AG10803 (cell line): Measurements from ENCODE around the gene NCKIPSD.

Experiments
- DNase-seq: peaks from one replicate; pipeline ENCODE4 v3.0.0; 2010; ENCODE audit warnings: low read depth
- H3K4me3 ChIP-seq: 2 replicates; pipeline ENCODE4 v1.5.1; 2011; ENCODE audit warnings: mild to moderate bottlenecking, low read length, control low read depth
- TF ChIP-seq, protein P1 (sequence below): conservative IDR thresholded peaks from 2 replicates; pipeline ENCODE4 v1.5.1; 2011; ENCODE audit warnings: mild to moderate bottlenecking, low read length, control low read depth, inconsistent platforms

The NCKIPSD gene

DNA sequence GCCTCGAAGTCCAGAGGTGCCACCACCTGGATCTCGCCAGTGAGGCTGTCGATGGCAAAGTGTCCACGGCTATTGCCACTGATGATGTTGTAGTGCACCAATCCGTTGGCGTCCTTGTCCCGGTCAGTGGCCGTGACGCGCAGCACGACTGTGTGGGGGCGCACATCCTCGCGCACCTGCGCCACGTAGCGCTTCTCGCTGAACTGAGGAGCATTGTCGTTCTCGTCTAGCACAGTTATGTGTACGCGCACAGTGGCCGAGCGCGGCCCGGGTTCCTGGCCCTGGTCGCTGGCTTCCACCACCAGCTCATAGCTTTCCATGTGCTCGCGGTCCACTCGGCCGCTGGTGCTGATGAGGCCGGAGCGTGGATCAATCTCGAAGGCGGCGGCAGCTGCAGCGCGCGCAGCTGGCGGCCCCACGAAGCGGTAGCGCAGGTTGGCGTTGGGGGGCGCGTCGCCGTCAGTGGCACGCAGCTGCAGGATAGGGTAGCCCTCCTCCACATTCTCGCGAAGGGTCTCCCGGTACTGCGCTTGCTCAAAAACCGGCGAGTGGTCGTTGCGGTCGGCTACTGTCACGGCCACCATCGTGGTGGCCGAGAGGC is 24.8 kb downstream of the NCKIPSD start:
- no peak overlapping the region for H3K4me3 ChIP-seq
- no peak for DNase-seq
- TF ChIP-seq, protein P1, sequence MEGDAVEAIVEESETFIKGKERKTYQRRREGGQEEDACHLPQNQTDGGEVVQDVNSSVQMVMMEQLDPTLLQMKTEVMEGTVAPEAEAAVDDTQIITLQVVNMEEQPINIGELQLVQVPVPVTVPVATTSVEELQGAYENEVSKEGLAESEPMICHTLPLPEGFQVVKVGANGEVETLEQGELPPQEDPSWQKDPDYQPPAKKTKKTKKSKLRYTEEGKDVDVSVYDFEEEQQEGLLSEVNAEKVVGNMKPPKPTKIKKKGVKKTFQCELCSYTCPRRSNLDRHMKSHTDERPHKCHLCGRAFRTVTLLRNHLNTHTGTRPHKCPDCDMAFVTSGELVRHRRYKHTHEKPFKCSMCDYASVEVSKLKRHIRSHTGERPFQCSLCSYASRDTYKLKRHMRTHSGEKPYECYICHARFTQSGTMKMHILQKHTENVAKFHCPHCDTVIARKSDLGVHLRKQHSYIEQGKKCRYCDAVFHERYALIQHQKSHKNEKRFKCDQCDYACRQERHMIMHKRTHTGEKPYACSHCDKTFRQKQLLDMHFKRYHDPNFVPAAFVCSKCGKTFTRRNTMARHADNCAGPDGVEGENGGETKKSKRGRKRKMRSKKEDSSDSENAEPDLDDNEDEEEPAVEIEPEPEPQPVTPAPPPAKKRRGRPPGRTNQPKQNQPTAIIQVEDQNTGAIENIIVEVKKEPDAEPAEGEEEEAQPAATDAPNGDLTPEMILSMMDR: no peak

DNA sequence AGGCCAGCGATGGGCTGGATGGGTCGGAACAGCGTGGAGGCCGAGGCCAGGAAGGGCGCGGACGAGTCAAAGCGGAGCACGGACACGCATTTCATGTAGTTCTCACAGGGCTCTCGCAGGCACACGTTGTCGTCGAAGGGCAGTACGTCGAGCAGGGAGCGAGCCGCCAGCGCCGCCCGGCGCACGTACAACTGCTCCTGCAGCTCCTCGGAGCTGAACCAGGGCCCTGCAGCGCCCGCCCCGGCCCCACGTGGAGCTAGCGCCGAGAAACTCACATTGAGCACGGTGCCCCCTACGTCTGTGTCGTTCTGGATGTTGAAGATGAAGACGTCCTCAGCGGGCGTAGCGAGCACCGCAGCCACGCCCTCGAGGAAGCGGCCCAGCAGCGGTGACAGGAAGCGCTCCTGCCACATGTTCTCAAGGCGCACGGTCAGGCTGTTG is 28.9 kb downstream of the NCKIPSD start:
- no peak for DNase-seq
- peak overlapping the region; percentile 46 for H3K4me3 ChIP-seq

DNA sequence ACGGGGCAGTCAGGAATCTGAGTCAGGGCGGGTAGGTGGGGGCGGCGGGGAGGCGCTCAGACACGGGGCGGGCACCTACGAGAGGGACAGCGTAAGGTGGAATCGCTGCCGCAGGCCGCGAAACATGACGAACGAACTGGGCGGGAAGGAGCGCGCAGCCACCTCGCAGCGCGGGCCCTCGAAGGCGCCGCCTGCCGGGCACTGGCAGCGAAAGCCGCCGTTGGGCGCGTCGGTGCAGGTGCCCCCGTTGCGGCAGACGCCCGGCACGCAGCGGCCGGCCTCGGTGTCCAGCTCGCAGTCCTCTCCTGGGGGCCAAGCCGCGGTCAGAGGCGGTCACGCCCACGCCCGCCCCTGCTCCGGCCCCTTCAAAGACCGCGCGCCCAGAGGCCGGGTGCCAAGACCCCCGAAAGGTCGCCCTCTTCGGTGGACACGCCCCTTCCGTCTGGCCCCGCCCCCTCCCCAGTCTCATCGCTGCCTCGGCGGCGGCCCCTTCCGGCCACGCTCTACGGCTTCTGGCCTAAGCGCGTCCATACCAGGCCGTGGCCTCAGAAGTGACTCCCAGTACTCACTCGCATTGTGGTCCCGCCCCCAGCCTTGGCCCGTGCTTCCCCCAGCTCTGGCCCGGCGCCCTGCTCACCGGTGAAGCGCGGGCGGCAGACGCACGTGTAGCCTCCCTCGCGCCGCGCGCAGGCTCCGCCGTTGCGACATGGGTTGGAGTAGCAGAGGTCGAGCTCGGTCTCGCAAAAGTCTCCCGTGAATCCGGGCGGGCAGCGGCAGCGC is 29.5 kb downstream of the NCKIPSD start:
- peak overlapping the region; percentile 46 for H3K4me3 ChIP-seq
- DNase-seq: peak; percentile 62
- TF ChIP-seq, protein P1: peak; percentile 43

More for the DNA sequence above, 28.9 kb downstream of the NCKIPSD start:
- TF ChIP-seq, protein P1: no peak

DNA sequence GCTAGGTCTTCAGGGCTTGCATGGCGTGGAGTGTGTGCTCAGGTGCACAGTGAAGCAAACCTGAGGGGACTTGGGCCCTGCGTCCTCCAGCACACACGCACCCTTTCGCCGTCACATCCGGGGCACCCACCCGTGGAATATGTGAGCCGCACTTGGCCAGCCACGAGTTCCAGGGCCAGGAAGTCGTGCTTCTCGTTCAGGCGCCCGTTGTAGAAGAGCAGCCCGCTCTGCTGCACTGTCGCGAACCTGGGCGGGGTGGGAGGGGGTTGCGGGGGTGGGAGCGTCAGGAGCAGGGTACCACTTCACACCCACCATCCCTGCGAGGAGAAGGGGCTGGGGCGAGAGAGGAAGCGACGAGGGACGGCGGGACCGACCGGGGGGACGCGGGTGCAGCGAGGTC is 30.1 kb downstream of the NCKIPSD start:
- H3K4me3 ChIP-seq: peak overlapping the region; percentile 46; the same call in 1 of the 2 replicates
- no peak for DNase-seq

DNA sequence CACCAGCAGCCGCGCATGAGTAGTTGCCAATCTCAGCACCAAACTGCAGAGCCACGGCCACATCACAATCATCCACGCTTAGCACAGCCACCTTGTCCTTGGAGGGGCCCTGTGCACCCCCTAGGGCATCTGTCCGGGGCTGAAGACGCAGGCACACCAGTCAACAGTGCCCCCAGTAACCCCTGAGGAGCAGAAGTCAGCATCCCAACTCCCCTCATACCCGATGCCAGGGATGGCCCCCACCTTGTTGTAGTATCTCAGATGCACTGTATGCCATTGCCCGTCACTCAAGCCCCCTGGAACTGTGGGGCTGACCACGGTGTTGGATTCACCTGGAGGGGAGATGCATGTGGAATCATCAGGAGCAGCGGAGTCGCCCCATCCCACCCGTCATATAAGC is 30.7 kb downstream of the NCKIPSD start:
- no peak for DNase-seq
- H3K4me3 ChIP-seq: no peak overlapping the region
- TF ChIP-seq, protein P1: no peak

More for the DNA sequence above, 30.1 kb downstream of the NCKIPSD start:
- TF ChIP-seq, protein P1: no peak

DNA sequence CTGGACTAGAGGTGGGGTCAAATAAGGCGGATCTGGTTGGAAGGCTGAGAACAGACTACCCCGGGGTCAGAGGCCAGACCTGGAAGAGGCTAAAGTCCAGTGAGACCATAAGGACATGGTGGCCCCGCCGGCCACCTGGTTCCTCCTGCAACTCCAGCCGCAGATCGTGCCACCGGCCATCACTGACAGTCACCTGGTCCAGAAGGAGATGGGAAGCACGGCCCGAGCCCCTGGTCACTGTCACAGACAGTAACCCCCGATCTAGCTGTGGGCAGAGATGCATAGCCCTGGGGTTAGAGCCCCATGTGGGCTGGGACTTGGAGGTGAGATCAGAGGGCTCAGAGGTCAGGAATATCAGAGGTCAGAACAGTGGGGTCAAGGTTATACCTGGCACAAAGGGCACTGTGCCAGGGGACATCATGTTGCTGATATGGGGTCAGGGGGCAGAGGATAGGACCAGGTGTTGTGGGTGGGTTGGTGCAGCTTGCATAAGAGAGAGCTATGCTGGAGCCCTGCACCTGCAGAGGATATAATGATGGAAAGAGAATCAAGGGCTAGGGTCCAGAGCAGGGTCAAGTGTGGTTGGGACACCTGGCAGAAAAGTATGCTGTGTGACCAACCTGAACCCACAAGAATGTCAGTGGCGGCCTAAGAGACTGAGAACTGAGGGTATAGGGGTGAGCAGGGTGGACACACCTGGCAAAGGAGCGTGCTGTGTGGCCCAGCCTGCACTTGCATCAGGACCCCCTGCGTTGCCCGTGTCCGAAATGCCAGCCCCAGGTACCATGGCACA is 32.6 kb downstream of the NCKIPSD start:
- TF ChIP-seq, protein P1: no peak
- H3K4me3 ChIP-seq: no peak overlapping the region

More for the DNA sequence above, 32.6 kb downstream of the NCKIPSD start:
- DNase-seq: no peak
